ENCODE data around the gene INTS11. TPM values are rescaled to one million over a fixed set of nuclear protein-coding genes. Genes with fewer than 3 reads are reported as not detected.

Gene INTS11
- total and polyA plus RNA-seq, 9 of the 15 experiments (the other 6 are each of a cell fraction or from before 2014, with no cell fraction given): 3.6 to 183 (median 110) TPM

GRCh38 chr1:1314237-1314586 is 10.2 kb downstream of the INTS11 start:
- no peak for FAIRE-seq
- intact Hi-C loops (cut with micrococcal nuclease): no loop called here
- TF ChIP-seq TSC22D4 (tag; IDR thresholded peaks at IDR 0.05): no peak
- TF ChIP-seq CTBP1 (IDR thresholded peaks at IDR 0.05; ENCODE audit: borderline replicate concordance): no peak
- no peak for TF ChIP-seq EGR1 (conservative IDR thresholded peaks at IDR 0.05)
- no peak for TF ChIP-seq ZNF592 (IDR thresholded peaks at IDR 0.05)
- TF ChIP-seq FIP1L1 (IDR thresholded peaks at IDR 0.05; ENCODE audit: low read depth, low read length, poor library complexity, severe bottlenecking): peak; percentile 45
- TF ChIP-seq TFAP4 (CRISPR knock-in tag; IDR thresholded peaks at IDR 0.05; ENCODE audit: borderline replicate concordance): no peak
- TF ChIP-seq CBFA2T2 (conservative IDR thresholded peaks at IDR 0.05): no peak
- TF ChIP-seq PHF20 (IDR thresholded peaks at IDR 0.05; ENCODE audit: partially characterized antibody): no peak
- TF ChIP-seq RUNX1 (IDR thresholded peaks at IDR 0.05; ENCODE audit: low read depth): no peak
- TF ChIP-seq PHF21A (IDR thresholded peaks at IDR 0.05; ENCODE audit: borderline replicate concordance, low read depth): no peak
- TF ChIP-seq MCM2 (IDR thresholded peaks at IDR 0.05; ENCODE audit: low read depth): no peak
- TF ChIP-seq POLR2AphosphoS2 (IDR thresholded peaks at IDR 0.05; ENCODE audit: low read length): peak; percentile 64; the same call in 1 of the 2 replicates
- peak; percentile 76 for TF ChIP-seq ZBTB33 (CRISPR knock-in tag; IDR thresholded peaks at IDR 0.05)
- TF ChIP-seq VEZF1 (CRISPR knock-in tag; IDR thresholded peaks at IDR 0.05): no peak
- TF ChIP-seq SREBF1 (IDR thresholded peaks at IDR 0.05; ENCODE audit: borderline replicate concordance, low read depth, low read length): no peak
- TF ChIP-seq RBFOX2 (IDR thresholded peaks at IDR 0.05; ENCODE audit: low read depth, low read length): peak; percentile 63

More at GRCh38 chr1:1314237-1314586, 10.2 kb downstream of the INTS11 start:
- peaks cover 16% of the 10 kb centered on the region for H4K20me1 ChIP-seq (replicated peaks; ENCODE audit: control insufficient read depth, insufficient read depth, low read length)
- no TSS peak for BruUV-seq (replicated peaks)
- DNase-seq (ENCODE audit: extremely low read depth in 1 of 4, low spot score in 3 of 4) (no peak), ATAC-seq (no peak)
- WGBS (ENCODE audit: insufficient coverage, low coverage, missing lambda C conversion rate): 95% methylated on average over 13 of the region's 15 CpGs
- POLR2A ChIA-PET: interaction anchor here (0.6 to 2.4 kb wide), 5 partner anchors 9 to 217 kb away, joined by 3 to 9 read pairs (median 5); no protein-coding TSS in a partner anchor
- no peaks in the 10 kb centered on the region for H3K27me3 ChIP-seq (ENCODE audit: control insufficient read depth in 2 of 2, insufficient read depth in 2 of 2, low read length in 2 of 2)
- peaks cover 37% of the 10 kb centered on the region for H3K79me2 ChIP-seq (ENCODE audit: control insufficient read depth, insufficient read depth, low read length)
- H3K36me3 ChIP-seq (ENCODE audit: control insufficient read depth, insufficient read depth, low read length): peaks cover 89% of the 10 kb centered on the region
- no peak overlapping the region for H3K4me3 ChIP-seq
- no peak overlapping the region for H2AFZ ChIP-seq (ENCODE audit: low read depth, low read length)
- in situ Hi-C loops (cut with MboI): no loop called here
- CTCF ChIA-PET (ENCODE audit: low intra/inter-chr PET ratio): no interaction called here
- no peak overlapping the region for H3K27ac ChIP-seq (ENCODE audit: extremely low read depth, low read depth, low read length)
- peaks cover 30 to 88% of the 10 kb centered on the region in 2 experiments for H3K4me1 ChIP-seq (replicated peaks in 1 of 2; ENCODE audit: control insufficient read depth in 2 of 2, insufficient read depth in 2 of 2, low read length in 2 of 2)
- no peak overlapping the region for H3K4me2 ChIP-seq (ENCODE audit: insufficient read depth, low read length)
- peak overlapping the region in 1 of 2 experiments; percentile 84; a peak in 2 of 4 replicates for H3K9ac ChIP-seq (ENCODE audit: insufficient read depth in 1 of 2, low read depth in 2 of 2, low read length in 2 of 2)
- H3K9me3 ChIP-seq (replicated peaks; ENCODE audit: control insufficient read depth, insufficient read depth, low read depth, low read length): no peaks in the 10 kb centered on the region
- peaks cover under 1% of the 10 kb centered on the region for H3K9me1 ChIP-seq (ENCODE audit: control insufficient read depth, insufficient read depth, low read length)

Data from K562 (cell line).